Endometrial microvascular endothelial cells (primary cell): ENCODE measurements around the gene MEN1. TPM values are rescaled to one million over a fixed set of nuclear protein-coding genes. Genes with fewer than 3 reads are reported as not detected.

Experiments
- in situ Hi-C: cut with HindIII; loops from 2 replicates; pipeline ENCODE4 v1.10.0; 2017; ENCODE audit warnings: low sequenced_read_pairs, low pct_unique_long_range_greater_than_20kb; ENCODE audit errors: inconsistent ontology term
- total RNA-seq: library from RNA; depleted of rRNA; stranded (reverse); fragments of >200 nt; gene quantifications from one replicate; pipeline ENCODE4 v1.2.3, GENCODE V29; 2015; ENCODE audit errors: inconsistent ontology term

Gene MEN1
- total RNA-seq, 1 donor from 2014 or later: 34.0 TPM

DNA sequence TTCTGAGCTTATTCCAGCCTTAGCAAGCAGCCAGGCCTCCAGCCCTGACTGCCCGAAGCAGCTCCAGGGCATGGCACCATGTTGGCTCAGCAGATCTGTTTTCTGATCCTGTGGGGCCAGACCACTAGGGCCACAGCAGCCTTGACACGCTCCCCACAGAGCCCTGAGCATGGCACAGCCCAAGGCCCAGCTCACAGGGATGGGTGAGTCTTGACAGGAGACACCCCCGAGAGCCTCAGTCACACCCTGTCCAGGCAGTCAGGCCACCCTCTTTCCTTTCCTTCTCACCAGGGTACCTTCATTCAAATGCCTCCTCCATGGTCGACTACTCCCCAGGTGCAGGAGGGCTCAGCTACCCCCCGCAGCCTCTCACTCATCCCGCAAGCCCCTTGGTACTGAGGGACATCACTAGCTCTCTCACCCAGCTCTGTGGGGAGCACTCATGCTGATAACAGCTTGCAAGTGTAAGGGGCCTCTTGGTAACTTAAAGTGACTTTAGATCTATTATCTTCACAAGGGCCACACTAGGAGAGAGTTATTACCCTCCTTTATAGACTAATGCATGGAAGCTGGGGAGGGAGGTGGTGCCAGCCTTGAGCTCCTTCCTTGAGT, 38.0 kb upstream of the MEN1 start:
- in situ Hi-C loops: loop anchor here (10.0 kb wide), 1 partner anchor 46 kb away; no protein-coding TSS in a partner anchor

DNA sequence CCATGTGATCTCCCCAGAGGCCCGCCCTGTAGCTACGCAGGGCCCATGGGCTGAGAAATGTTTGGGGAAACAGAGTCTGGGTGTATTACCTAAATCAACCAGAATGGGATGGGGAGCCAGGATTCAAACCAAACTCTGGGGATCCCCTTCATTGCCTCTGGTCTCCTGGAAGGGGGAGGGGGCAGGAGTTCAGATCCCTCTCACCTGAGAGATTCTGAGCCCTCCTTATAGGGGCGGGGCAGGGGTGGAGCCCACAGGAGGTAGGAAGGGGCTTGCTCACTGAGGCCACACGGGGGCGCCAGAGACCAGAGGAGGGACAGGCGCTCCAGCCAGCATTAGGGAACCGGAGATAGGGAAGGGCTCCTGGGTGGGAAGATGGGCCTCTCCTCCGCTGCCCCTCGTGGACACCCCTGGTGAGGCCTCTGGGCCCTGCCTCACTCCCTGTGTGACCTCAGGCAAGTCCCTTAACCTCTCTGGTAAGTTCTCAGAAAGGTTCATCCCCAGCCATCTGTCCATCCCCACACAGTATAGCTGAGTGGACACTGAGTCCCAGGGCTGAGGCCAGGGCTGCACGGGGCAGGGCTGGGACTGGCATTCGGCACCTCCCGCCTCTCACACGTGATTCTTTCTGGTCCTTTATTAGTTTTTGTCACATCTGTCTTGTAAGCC, 36.8 kb upstream of the MEN1 start:
- in situ Hi-C loops: loop anchor here (10.0 kb wide), 1 partner anchor 48 kb away; no protein-coding TSS in a partner anchor

DNA sequence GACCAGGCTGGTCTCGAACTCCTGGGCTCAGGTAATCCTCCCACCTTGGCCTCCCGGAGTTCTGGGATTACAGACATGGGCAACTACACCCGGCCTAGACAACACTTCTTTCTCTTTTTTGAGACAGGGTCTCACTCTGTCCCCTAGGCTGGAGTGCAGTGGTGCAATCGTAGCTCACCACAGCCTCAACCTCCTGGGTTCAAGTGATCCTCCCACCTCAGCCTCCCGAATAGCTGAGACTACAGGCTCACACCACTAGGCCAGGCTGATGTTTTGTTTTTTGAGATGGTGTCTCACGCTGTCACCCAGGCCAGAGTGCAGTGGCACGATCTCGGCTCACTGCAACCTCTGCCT, 35.4 kb upstream of the MEN1 start:
- in situ Hi-C loops: loop anchor here (10.0 kb wide), 1 partner anchor 49 kb away; no protein-coding TSS in a partner anchor

DNA sequence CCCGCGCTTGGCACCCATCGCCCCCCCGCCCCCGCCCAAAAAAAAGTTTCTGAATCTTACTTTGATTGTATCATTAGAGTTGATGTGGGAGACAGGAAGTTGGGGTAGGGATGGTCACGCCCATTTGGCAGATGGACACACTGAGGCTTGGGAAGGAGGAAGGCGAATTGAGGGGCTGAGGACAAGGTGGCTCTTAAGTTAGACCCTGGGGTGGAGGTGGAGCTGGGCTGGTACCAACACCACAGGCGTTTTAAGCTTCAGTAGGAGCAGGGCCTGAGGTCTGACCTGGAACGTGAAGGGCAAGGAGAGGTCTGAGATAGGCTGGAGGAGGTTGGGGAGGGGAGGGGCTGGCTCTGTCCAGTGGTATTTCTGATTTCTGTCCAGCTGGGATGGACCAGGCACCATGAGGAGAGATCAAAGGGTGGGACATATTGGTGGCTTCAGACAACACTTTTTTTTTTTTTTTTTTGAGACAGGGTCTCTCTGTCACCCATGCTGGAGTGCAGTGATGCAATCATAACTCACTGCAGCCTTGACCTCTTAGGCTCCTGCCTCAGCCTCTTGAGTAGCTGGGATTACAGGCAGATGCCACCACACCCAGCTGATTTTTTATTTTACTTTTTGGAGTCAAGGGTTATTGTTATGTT, 34.9 kb upstream of the MEN1 start:
- in situ Hi-C loops: loop anchor here (10.0 kb wide), 1 partner anchor 50 kb away; no protein-coding TSS in a partner anchor

DNA sequence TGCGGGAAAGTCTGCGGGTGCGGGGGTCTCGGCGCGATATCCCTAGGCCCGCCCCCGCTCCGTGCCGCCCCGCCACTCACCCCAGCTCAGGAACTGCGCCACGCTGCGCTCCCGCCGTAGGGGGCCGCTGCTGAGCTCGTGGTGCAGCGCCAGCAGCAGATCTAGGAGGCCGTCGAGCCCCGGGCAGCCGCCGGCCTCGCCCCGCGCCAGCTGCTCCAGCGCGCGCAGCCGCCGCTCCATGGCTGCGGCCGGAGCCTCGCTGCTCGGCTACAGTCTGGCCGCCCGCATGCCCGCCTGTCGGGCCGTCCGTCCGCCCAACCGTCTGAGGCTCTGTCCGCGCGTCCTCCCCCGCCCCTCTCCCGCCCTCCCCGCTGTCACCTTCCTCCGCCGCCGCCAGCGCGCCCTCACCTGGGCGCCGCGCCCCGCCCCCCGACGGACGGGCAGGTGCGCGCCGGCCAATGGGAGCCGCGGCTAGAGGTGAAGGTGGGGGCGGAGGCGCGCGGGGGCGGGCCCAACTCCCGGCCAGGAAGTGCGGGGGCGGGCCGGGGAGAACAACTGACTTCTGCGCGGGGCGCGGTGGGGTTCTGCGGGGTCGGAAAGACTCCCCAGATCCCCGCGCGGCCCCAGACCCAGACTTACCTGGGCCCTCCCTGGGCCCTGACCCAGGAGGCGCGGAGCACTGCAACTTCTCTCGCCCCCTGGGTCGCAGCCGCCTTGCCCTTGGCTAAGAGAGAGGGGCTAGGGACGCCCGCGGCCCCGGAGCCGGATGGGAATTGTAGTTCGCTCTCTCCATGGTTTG, 34.2 kb upstream of the MEN1 start, which contains the start of gene CDC42BPG:
TSS of gene CDC42BPG (minus strand) at position 324 of the 799 bp plus-strand sequence. CDS start at position 240, 84 bp downstream.
- in situ Hi-C loops: loop anchor here (10.0 kb wide), 1 partner anchor 50 kb away; no protein-coding TSS in a partner anchor

DNA sequence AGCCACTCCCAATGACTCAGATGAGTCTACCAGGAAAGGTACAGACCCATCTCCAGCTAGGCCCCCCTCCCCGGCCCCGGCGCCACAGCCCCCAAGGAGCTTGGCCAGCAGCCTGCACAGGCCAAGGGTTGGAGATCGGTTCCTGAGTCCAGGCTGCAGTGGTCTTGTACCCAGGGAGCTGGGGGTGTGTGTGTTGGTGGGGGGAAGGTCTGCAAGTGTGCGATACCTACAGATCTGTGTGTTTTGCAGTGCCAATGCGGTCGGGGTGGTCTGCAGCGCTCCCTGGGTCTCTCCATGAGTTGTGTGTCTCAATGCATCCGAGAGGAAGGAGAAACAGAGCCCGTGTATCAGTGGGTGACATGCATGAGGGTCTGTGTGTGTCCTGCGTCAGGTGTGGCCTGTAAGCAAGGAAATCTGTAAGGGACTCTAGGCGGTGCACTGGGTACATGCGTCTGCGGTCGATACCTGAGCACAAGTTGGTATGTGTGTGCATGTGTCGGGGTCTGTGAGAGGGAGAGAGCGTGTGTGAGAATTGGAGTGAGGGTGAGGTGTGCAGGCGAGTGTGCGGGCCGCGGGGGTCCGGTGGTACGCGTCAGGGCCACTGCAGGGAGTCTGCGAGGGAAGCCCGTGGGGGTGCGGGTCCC, 33.5 kb upstream of the MEN1 start:
- in situ Hi-C loops: loop anchor here (10.0 kb wide), 1 partner anchor 51 kb away; no protein-coding TSS in a partner anchor

DNA sequence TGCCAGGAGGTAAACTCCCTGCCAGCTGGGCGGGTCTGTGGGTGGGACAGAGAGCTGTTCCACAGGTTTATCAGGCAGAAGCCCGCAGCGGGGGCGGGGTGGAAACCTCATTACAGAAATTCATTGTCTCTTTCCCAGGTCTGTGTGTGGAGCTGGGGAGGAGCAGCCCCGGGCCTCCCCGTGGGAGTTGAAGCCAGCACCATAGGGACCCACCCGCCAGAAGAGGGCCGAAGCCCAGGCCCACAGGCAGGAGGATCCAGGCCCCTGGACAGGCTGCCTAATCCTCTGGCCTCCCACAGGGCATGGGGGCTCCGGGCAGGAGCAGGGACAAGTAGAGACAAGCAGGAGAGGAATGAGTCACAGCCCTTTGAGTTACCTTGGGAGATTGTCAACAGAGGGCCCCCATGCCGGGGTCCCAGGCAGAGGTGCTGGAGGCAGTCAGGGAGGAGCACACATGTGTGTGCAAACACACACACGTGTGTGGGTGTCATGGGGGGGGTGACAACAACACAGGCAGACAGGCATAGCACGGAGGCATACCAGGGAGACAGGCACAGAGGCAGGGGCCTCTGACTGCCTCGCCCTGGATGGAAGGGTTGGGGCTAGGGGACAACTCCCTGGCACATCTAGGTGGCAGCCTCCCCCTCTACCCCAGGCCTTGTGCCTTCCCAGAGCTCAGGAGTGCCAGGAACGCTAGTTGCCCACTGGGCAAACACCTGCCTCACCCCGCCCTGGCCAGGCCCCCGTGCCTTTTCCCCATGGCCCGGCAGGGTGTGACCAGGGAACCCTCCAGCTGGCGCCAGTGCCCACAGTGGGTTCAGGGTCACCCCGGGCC, 32.7 kb upstream of the MEN1 start:
- in situ Hi-C loops: loop anchor here (10.0 kb wide), 1 partner anchor 52 kb away; no protein-coding TSS in a partner anchor

DNA sequence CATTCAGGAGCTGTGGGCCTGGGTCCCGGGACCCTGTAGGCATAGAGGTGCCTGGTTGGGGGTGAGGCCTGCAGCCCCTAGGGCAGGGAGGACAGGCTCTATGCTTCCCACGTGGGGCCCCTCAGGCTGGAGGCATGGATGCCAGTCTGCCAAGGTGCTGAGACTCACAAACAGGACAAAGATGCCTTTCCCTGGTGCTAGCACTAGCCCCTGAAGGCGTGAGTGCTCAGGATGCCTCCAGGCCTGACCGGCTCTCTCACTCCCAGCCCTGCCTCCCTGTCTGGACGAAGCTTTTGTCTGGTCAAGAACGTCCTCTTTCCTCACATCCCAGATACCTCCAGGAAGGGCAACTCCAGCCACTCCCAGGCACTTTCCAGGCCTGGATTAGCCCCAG, 32.0 kb upstream of the MEN1 start:
- in situ Hi-C loops: loop anchor here (10.0 kb wide), 1 partner anchor 52 kb away; no protein-coding TSS in a partner anchor

DNA sequence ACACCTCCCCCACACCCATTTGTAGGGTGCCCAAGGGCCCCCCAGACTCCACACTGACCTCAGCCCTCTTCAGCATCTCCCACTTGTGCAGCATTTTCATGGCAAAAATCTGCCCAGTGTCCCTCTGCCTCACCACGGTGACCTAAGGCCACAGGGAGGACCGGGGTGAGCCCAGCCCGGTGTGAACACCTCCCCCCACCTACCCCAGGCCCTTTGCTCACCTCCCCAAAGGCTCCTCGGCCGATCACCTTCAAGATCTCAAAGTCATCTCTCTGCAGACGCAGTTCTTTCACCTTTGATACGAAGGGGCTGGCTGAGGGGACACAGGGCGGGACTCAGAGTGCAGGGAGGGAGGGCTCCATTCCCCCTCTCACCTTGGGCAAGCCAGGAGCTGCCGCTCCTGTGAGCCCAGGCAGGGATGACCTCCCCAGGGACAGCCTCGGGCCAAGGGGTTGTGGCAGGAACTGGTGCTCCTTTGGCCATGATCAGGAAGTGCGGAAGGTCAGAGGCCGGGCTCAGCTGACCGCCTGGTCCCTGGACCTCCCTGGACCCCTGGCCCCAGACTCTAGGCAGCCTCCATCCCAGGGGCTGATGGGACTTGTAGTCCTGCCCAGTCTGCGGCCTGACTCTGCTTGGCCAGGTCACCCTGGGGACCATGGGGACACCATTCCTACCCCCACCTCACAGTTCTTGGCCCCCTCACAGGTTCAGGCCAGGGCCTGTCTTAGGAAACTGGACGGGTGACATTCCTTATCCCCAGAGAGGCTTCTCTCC, 31.4 kb upstream of the MEN1 start:
- in situ Hi-C loops: loop anchor here (10.0 kb wide), 1 partner anchor 53 kb away; no protein-coding TSS in a partner anchor

DNA sequence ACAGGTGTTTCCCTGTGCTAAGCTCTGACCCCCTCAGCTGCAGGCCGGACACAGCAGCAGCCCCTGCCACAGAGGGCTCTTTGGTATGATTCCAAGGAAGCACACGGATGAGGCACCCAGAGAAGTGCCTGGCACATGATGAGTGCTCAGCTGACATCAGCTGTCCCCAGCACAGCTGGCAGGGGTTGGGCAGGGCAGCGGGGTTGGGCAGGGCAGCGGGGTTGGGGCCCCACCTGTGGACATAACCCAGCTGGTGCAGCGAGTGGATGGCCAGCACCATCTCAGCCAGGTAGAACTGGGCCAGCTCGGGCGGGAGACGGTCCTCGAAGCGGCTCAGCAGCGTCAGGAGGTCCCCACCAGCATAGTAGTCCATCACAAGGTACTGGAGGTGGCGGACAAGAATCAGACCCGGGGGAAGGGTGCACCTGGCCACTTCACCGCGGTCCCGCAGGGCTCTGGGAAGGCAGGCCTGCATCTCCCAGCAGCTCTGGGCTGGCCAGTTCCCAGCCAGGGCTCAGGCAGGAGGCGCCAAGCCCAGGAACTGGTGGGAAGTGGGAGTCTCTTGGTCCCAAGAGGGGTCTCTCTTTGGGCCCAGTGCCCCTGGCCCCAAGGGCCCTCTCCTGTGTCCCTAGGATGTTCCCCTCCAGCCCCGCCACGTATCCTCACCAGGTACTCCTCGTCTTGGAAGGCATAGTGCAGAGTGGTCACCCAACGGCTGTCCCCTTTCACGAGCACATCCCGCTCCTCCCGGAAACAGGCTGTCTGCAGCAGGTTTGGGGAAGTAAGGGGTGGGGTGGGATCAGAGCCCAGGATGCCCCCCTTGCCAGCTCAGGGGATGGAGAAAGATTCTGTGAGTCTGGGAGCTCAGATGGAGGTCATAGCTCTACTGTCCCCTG, 29.8 kb upstream of the MEN1 start:
- in situ Hi-C loops: loop anchor here (10.0 kb wide), 1 partner anchor 55 kb away; no protein-coding TSS in a partner anchor

DNA sequence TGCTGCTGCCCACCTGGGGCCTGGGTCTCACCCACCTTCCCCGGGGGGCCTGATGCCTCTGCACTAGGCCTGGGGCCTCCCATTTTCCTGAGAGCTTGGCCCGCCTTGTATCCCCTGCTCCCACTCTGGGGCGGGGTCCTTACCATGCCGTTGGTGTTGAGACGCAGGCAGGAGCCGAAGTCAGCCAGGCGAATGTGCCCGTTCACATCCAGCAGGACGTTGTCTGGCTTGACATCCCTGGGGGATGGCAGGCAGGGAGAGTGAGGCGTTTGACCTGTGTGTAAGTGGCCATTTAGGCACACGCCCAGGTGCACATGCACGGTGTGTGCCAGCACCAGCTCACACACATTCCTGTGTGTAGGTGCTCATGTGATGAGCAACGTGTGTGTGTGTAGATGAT, 29.0 kb upstream of the MEN1 start:
- in situ Hi-C loops: no loop called here

DNA sequence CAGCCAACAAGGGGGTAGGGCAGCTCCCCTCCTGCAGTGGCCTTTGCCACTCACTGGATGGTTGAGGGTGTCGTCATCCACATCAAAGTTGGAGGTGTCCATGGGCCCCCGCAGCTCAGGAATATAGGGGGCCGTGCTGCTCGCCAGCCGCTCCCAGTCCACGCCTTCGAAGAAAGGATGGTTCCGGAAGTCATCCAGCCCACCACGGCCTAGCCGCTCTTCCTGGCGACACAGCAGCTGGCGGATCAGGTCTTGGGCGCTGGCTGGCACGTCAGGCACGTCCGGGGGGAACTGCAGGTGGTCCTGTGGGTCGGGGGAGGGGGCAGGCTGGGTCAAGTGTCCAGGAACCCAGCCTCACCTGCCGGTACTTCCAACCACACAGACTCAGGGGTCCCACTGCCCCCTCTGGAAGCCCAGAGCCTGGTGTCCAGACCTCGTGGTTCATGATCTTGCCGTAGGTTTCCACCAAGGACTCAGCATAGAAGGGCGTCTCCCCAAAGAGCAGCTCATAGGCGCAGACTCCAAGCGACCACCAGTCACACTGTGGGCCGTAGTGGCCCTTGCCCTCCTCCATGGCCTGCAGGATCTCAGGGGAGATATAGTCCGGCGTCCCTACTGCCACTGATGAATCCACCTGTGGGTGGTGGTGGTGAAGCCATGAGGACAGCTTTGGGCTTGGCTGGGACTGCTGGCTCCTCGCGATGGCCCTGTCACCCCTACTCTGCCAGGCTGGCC, 28.4 kb upstream of the MEN1 start:
- in situ Hi-C loops: no loop called here

DNA sequence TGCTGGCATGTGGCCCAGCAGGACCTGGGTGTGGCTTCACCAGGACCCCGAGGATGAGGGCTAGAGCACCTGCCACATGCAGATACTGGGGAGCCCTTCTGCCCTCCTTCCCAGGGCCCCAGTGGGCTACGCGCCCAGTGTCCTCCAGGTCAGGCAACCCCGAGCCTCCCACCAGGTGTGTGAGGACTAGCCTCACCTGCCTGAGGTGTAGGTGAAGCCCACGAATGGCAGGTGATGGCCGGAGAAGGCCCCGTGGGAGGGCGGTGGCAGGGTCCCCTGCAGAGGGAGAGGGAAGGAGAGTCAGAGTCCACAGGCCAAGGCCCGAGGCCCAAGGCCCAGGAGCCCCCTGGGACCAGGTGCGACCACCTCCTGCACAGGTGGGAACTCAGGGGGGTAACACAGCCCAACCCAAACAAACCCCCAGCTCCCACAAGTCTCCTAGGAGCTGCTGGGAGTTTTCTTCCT, 27.6 kb upstream of the MEN1 start:
- in situ Hi-C loops: no loop called here

DNA sequence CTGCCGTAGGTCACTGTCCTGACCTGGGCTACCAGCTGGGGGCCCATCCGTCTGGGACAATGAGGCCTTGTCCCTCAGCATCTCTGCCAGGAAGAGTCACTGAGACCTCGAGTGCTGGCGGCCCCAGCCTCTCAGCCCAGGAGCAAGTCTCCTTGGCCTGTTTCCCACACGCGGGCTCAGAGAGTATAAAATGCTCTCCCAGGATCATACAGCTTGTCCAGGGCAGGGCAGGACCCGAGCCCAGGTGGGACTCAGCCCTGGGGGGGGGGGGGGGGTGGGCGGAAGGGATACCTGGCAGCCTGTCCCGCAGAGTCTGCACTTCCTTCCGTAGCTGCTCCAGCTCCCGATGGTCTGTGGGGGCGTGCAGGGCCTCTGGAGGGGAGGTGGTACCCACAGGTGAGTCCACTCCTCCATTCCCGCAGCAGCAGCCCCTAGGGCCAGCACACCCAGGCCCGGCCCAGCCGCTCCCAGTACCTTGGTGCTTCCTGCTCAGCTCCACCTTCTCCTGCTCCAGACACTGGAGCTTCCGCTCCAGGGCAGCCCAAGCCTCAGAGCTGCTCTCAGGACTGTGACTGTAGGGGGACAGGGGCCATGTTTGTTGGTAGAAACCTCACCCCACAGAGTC, 26.2 kb upstream of the MEN1 start:
- in situ Hi-C loops: no loop called here
